H1 (cell line): ENCODE data around the gene TMEM161A. TPM values are rescaled to one million over a fixed set of nuclear protein-coding genes. Genes with fewer than 3 reads are reported as not detected.

Experiments used
- CTCF ChIA-PET: fragments of 300-600 bp; sonication (Branson Sonifier 250); formaldehyde crosslinking; loops from one replicate; lab custom pipeline; 2021; ENCODE audit not compliant: partially characterized antibody; lab: Charles Lee
- POLR2A ChIA-PET: fragments of 300-600 bp; sonication (Branson Sonifier 250); formaldehyde crosslinking; loops from one replicate; lab custom pipeline; 2021; ENCODE audit warnings: inconsistent platforms; ENCODE audit not compliant: partially characterized antibody; lab: Charles Lee
- DNase-seq, 2 experiments: peaks; one replicate each; pipeline versions ENCODE4 v3.0.0 to v3.0.0-alpha.2; 2010 to 2022; ENCODE audit warnings: low spot score in 2 of 2, low read depth in 1 of 2, mixed read lengths in 1 of 2
- FAIRE-seq: peaks from 2 replicates; lab custom pipeline; 2011; peaks lifted over from hg19 to GRCh38; lab: Jason Lieb, UNC
- H2AFZ ChIP-seq: 2 replicates; pipeline ENCODE4 v1.8.1; 2012; ENCODE audit warnings: low read length, inconsistent platforms
- H2AK5ac ChIP-seq: 2 replicates; pipeline ENCODE4 v1.6.1; 2013; ENCODE audit warnings: low read depth, low read length
- H2BK120ac ChIP-seq: replicated peaks from 2 replicates; pipeline ENCODE3; 2013; ENCODE audit warnings: low read depth, low read length, inconsistent platforms
- H2BK12ac ChIP-seq: 2 replicates; pipeline ENCODE4 v1.6.1; 2013; ENCODE audit warnings: low read depth, low read length
- H2BK15ac ChIP-seq: 2 replicates; pipeline ENCODE4 v1.6.1; 2013; ENCODE audit warnings: low read length
- H2BK20ac ChIP-seq: 2 replicates; pipeline ENCODE4 v1.6.1; 2013; ENCODE audit warnings: low read length
- H2BK5ac ChIP-seq: 2 replicates; pipeline ENCODE4 v1.6.1; 2013; ENCODE audit warnings: low read depth, low read length
- H3K14ac ChIP-seq: 2 replicates; pipeline ENCODE4 v1.6.1; 2013; ENCODE audit warnings: inconsistent platforms; ENCODE audit not compliant: insufficient read length
- H3K18ac ChIP-seq: 2 replicates; pipeline ENCODE4 v1.6.1; 2013; ENCODE audit warnings: low read length; ENCODE audit errors: extremely low read depth
- H3K23ac ChIP-seq: 2 replicates; pipeline ENCODE4 v1.6.1; 2013; ENCODE audit warnings: inconsistent platforms; ENCODE audit not compliant: insufficient read length
- H3K23me2 ChIP-seq: 2 replicates; pipeline ENCODE4 v1.6.1; 2013; ENCODE audit warnings: low read depth, low read length
- H3K27ac ChIP-seq: 2 replicates; pipeline ENCODE4 v1.6.1; 2011; ENCODE audit warnings: low read depth, low read length, inconsistent platforms
- H3K27me3 ChIP-seq, 4 experiments: replicated peaks in 1 of 4; 1 replicate in 1 of 4; 2 replicates in 3 of 4; pipeline versions ENCODE4 v1.6.1 to v1.8.1; 2011 to 2013; ENCODE audit warnings: low read length in 3 of 4, mild to moderate bottlenecking in 3 of 4, inconsistent platforms in 2 of 4, mixed read lengths in 2 of 4, moderate library complexity in 1 of 4; ENCODE audit not compliant: control insufficient read depth in 3 of 4, insufficient read depth in 3 of 4; ENCODE audit errors: extremely low read depth in 1 of 4
- H3K36me3 ChIP-seq, 4 experiments: 2 replicates each; pipeline versions ENCODE4 v1.6.1 to v1.8.1; 2011 to 2013; ENCODE audit warnings: mild to moderate bottlenecking in 4 of 4, low read length in 3 of 4, moderate library complexity in 2 of 4, control low read depth in 1 of 4, inconsistent platforms in 1 of 4; ENCODE audit not compliant: insufficient read depth in 4 of 4, control insufficient read depth in 2 of 4
- H3K4ac ChIP-seq: replicated peaks from 2 replicates; pipeline ENCODE3; 2013; ENCODE audit warnings: low read length, low read depth, mixed read lengths, inconsistent platforms; ENCODE audit not compliant: insufficient read length
- H3K4me1 ChIP-seq, 4 experiments: replicated peaks in 1 of 4; 1 replicate in 1 of 4; 2 replicates in 3 of 4; pipeline versions ENCODE4 v1.6.1 to v1.8.1; 2011 to 2013; ENCODE audit warnings: low read length in 3 of 4, inconsistent platforms in 2 of 4, mixed read lengths in 1 of 4; ENCODE audit not compliant: insufficient read depth in 4 of 4, control insufficient read depth in 3 of 4
- H3K4me2 ChIP-seq, 2 experiments: 2 replicates each; pipeline versions ENCODE4 v1.6.1 to v1.8.1; 2011 to 2013; ENCODE audit warnings: low read depth in 2 of 2, low read length in 2 of 2, control low read depth in 1 of 2, inconsistent platforms in 1 of 2, mild to moderate bottlenecking in 1 of 2; ENCODE audit not compliant: insufficient read depth in 1 of 2
- H3K4me3 ChIP-seq, 4 experiments: fragments of 200-600, 300-600 bp in 1 of 4; sonication (generic), shearing (Covaris generic), sonication (Bioruptor Twin) in 1 of 4; 2 replicates each; pipeline versions ENCODE4 v1.5.1 to v1.8.1; 2011 to 2016; ENCODE audit warnings: low read length in 4 of 4, low read depth in 3 of 4, control low read depth in 2 of 4, inconsistent platforms in 2 of 4, mild to moderate bottlenecking in 2 of 4, mixed read lengths in 1 of 4, moderate library complexity in 1 of 4; ENCODE audit not compliant: insufficient read depth in 2 of 4; ENCODE audit errors: extremely low read depth in 1 of 4
- H3K56ac ChIP-seq: replicated peaks from 2 replicates; pipeline ENCODE3; 2013; ENCODE audit warnings: low read depth, mild to moderate bottlenecking, mixed read lengths, low read length, inconsistent platforms; ENCODE audit not compliant: insufficient read length
- H3K79me1 ChIP-seq: 2 replicates; pipeline ENCODE4 v1.6.1; 2013; ENCODE audit warnings: low read depth, low read length, control low read depth
- H3K79me2 ChIP-seq, 2 experiments: 2 replicates each; pipeline versions ENCODE4 v1.6.1 to v1.8.1; 2012 to 2013; ENCODE audit warnings: low read length in 2 of 2, mild to moderate bottlenecking in 2 of 2, inconsistent platforms in 1 of 2; ENCODE audit not compliant: insufficient read depth in 2 of 2, control insufficient read depth in 1 of 2
- H3K9ac ChIP-seq, 4 experiments: replicated peaks in 1 of 4; 1 replicate in 1 of 4; 2 replicates in 3 of 4; pipeline versions ENCODE4 v1.6.1 to v1.8.1; 2011 to 2013; ENCODE audit warnings: low read depth in 3 of 4, low read length in 3 of 4, control low read depth in 2 of 4, mild to moderate bottlenecking in 2 of 4, moderate library complexity in 2 of 4, inconsistent platforms in 1 of 4; ENCODE audit errors: extremely low read depth in 1 of 4
- H3K9me3 ChIP-seq, 2 experiments: 2 replicates each; pipeline versions ENCODE4 v1.6.1 to v1.8.1; 2012 to 2013; ENCODE audit warnings: mild to moderate bottlenecking in 2 of 2, moderate library complexity in 2 of 2, control low read depth in 1 of 2, inconsistent platforms in 1 of 2, low read depth in 1 of 2, low read length in 1 of 2, mixed read lengths in 1 of 2; ENCODE audit not compliant: insufficient read depth in 2 of 2
- H4K20me1 ChIP-seq, 2 experiments: replicated peaks in 1 of 2; 2 replicates each; pipeline versions ENCODE3 to v1.8.1; 2011 to 2013; ENCODE audit warnings: inconsistent platforms in 2 of 2, low read length in 2 of 2, mild to moderate bottlenecking in 1 of 2; ENCODE audit not compliant: insufficient read depth in 2 of 2, control insufficient read depth in 1 of 2
- H4K5ac ChIP-seq: 2 replicates; pipeline ENCODE4 v1.6.1; 2013; ENCODE audit warnings: low read length, low read depth, mixed read lengths, inconsistent platforms; ENCODE audit not compliant: insufficient read length
- H4K8ac ChIP-seq: 2 replicates; pipeline ENCODE4 v1.8.0; 2013; ENCODE audit warnings: mild to moderate bottlenecking, moderate library complexity, low read length, inconsistent platforms; ENCODE audit not compliant: insufficient read depth; ENCODE audit errors: extremely low read depth
- H4K91ac ChIP-seq: replicated peaks from 2 replicates; pipeline ENCODE3; 2013; ENCODE audit warnings: low read length, mixed read lengths, inconsistent platforms; ENCODE audit not compliant: insufficient read length
- CBX8 ChIP-seq: fragments of 300-800, 300-1000 bp; sonication (generic); IDR thresholded peaks from 2 replicates; pipeline ENCODE4 v1.7.1; 2016; ENCODE audit warnings: low read depth, low read length, borderline replicate concordance
- CEBPB ChIP-seq: IDR thresholded peaks from 2 replicates; pipeline ENCODE4 v1.6.1; 2012; ENCODE audit warnings: low read depth, low read length
- CREB1 ChIP-seq: IDR thresholded peaks from 2 replicates; pipeline ENCODE4 v1.6.1; 2012; ENCODE audit warnings: inconsistent platforms
- CTBP2 ChIP-seq: IDR thresholded peaks from 2 replicates; pipeline ENCODE4 v1.7.0; 2011; ENCODE audit warnings: borderline replicate concordance, mild to moderate bottlenecking, moderate library complexity, mixed read lengths, low read length; ENCODE audit not compliant: insufficient read depth, insufficient read length
- GTF2F1 ChIP-seq: IDR thresholded peaks from 2 replicates; pipeline ENCODE4 v1.6.1; 2012; ENCODE audit warnings: low read depth, low read length, improper control_type of control experiment, borderline replicate concordance
- NANOG ChIP-seq: IDR thresholded peaks from 2 replicates; pipeline ENCODE4 v1.6.1; 2011; ENCODE audit warnings: low read length, low read depth, mild to moderate bottlenecking, inconsistent platforms; ENCODE audit not compliant: insufficient read depth, poor library complexity, severe bottlenecking
- POLR2AphosphoS5 ChIP-seq: IDR thresholded peaks from 2 replicates; pipeline ENCODE4 v1.6.1; 2011; ENCODE audit warnings: low read depth, low read length
- RAD21 ChIP-seq, 2 experiments: IDR thresholded peaks in 1 of 2; conservative IDR thresholded peaks in 1 of 2; 2 replicates each; pipeline ENCODE4 v1.6.1; 2011; ENCODE audit warnings: low read depth in 2 of 2, low read length in 2 of 2, improper control_type of control experiment in 1 of 2, inconsistent platforms in 1 of 2, mild to moderate bottlenecking in 1 of 2, moderate library complexity in 1 of 2
- SIRT6 ChIP-seq: IDR thresholded peaks from one replicate; pipeline ENCODE4 v1.7.1; 2012; ENCODE audit warnings: low read length, inconsistent platforms
- TAF1 ChIP-seq: IDR thresholded peaks from 2 replicates; pipeline ENCODE4 v1.6.1; 2011; ENCODE audit warnings: mild to moderate bottlenecking, low read depth, low read length
- TCF12 ChIP-seq: IDR thresholded peaks from 2 replicates; pipeline ENCODE4 v1.6.1; 2011; ENCODE audit warnings: low read depth, mild to moderate bottlenecking, low read length
- WGBS, 2 experiments: shearing (Covaris generic) in 1 of 2; methylation state at CpG; one replicate each; pipeline versions ENCODE4 v1.1.6 to v1.1.7; 2013 to 2015; ENCODE audit warnings: low lambda C conversion rate in 2 of 2, mixed read lengths in 2 of 2, inconsistent platforms in 1 of 2, low coverage in 1 of 2, missing lambda C conversion rate in 1 of 2; ENCODE audit not compliant: insufficient replicate concordance in 2 of 2, insufficient coverage in 1 of 2, insufficient read length in 1 of 2; ENCODE audit errors: extremely low coverage in 1 of 2, missing lambda C conversion rate in 1 of 2; 5-methylcytosine and 5-hydroxymethylcytosine counted together
- polyA plus RNA-seq, 7 experiments: library from polyadenylated mRNA; depleted of rRNA in 3 of 7; stranded (reverse) in 5 of 7; unstranded in 2 of 7; fragments of >200 nt in 5 of 7; fragments of 200-250 nt in 2 of 7; gene quantifications; 1 replicate in 5 of 7; 2 replicates in 1 of 7; 4 replicates in 1 of 7; pipeline versions ENCODE4 v1.2.1 to v1.2.3, GENCODE V29; 2011 to 2013; ENCODE audit warnings: missing spikeins in 2 of 7, mixed read lengths in 2 of 7
- total RNA-seq: library from RNA; stranded (reverse); fragmentation: NEBNext Ultra II Directional; extraction: Animal tissue kit (Norgen Biotek cat#: 25700); gene quantifications from 2 replicates; pipeline ENCODE4 v1.2.1, GENCODE V29; 2021

Gene TMEM161A
- total and polyA plus RNA-seq, 2 of the 8 experiments (the other 6 are each of a cell fraction or from before 2014, with no cell fraction given) = 47.8 to 103 TPM

DNA sequence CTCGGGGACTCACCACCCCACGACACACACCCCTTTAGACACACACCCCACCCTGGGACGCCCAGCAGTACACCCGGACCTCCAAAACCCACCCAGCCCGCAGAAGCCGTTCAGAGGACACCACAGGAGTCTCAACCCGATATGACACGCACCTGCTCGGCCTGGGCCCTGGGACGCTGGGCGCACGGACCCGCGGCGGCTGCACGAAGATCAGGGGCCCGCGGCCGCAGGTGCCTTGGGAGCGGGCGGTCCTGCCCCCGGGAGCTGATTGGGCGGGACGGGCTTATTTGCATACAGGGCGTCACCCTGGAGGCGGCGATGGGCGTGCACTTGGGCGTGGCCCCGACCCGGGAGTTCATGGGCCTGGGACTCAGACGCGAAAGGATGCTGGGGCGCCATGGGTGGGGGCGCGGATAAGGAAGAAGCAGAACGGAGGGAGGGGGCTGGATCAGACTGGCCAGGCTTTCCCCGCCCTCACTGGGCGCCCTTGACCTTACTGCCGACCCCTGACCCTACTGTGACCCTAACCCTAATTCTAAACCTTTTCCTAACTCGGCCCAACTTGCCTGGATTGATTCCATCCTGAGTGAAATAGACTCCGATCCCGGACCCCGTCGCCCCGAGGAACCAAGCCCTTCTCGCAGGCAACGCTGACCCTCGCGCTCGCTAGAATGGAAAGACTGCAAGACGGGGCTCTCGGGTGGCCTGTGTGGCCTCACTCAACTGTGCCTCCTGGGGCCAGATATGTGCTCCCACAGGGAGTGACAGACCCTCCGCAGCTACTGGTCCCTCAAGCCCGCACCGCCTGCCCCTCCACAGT lies 32.0 kb upstream of the TMEM161A start, which contains the start of gene MEF2B:
Gene MEF2B, minus strand, starts transcription at position 211 of the 820 bp plus-strand sequence. CDS start 19,528 bp downstream, outside the sequence.
- ChIA-PET POLR2A (interaction anchor here (0.9 to 11.8 kb wide), 7 partner anchors 11 to 111 kb away, joined by 3 to 133 read pairs (median 5); no protein-coding TSS in a partner anchor), CTCF (interaction anchor here (0.6 to 7.1 kb wide), 7 partner anchors 10 to 1585 kb away, joined by 3 to 109 read pairs (median 4); no protein-coding TSS in a partner anchor)
- Histone ChIP-seq H3K9ac (peak within 1 kb of the TSS in 1 of 4 experiments; percentile 26; a peak in 1 of 7 replicates), H3K9me3 (no peaks in the 10 kb centered on the region), H3K4me1 (peaks cover 0 to 23% (median 11%) of the 10 kb centered on the region in 4 experiments; a peak in 6 of 7 replicates), H3K4me2 (peak within 1 kb of the TSS; percentile 70 to 81), H2BK20ac (no peak within 1 kb of the TSS), H3K23ac (no peak within 1 kb of the TSS), H3K79me2 (no peaks in the 10 kb centered on the region), H2BK15ac (no peak within 1 kb of the TSS), H4K20me1 (peaks cover 0 to 8% of the 10 kb centered on the region in 2 experiments), H3K56ac (no peak within 1 kb of the TSS), H3K4me3 (peak within 1 kb of the TSS; percentile 15 to 59 (median 28); a peak in 7 of 8 replicates), H2BK120ac (no peak within 1 kb of the TSS), H3K36me3 (no peaks in the 10 kb centered on the region; a peak in 1 of 8 replicates), H3K4ac (no peak within 1 kb of the TSS), H3K79me1 (no peaks in the 10 kb centered on the region), H2AFZ (no peak within 1 kb of the TSS), H4K91ac (no peak within 1 kb of the TSS), H4K5ac (no peak within 1 kb of the TSS), H2BK12ac (no peak within 1 kb of the TSS), H3K23me2 (peaks cover 7% of the 10 kb centered on the region; the same call in 1 of the 2 replicates), H3K27ac (no peak within 1 kb of the TSS), H3K18ac (no peak within 1 kb of the TSS; the same call in none of the 2 replicates), H2AK5ac (peak within 1 kb of the TSS; percentile 14), H4K8ac (no peak within 1 kb of the TSS; the same call in 1 of the 2 replicates), H2BK5ac (peak within 1 kb of the TSS; percentile 18; the same call in 1 of the 2 replicates), H3K14ac (no peak within 1 kb of the TSS), H3K27me3 (peaks cover 2 to 16% (median 11%) of the 10 kb centered on the region in 4 experiments)
- FAIRE-seq (no peak), DNase-seq (peak; percentile 59 to 96)
- 19% methylated on average over 52 of the region's 56 CpGs; no CpG with 5 or more reads in 1 of the 2 experiments for WGBS, 2 experiments
- TF ChIP-seq NANOG (peak; percentile 20), CBX8 (no peak), TAF1 (peak; percentile 28; the same call in 1 of the 2 replicates), POLR2AphosphoS5 (no peak), CEBPB (no peak), SIRT6 (no peak), GTF2F1 (no peak), RAD21 (IDR thresholded peaks at IDR 0.05 in 1 of 2, conservative IDR thresholded peaks at IDR 0.05 in 1 of 2; ENCODE audit: low read depth in 2 of 2, low read length in 2 of 2) (0 out of 4 replicates have a peak, but pooled peaks of 1 of the 2 experiments have one; percentile 4), TCF12 (no peak), CREB1 (peak; percentile 21; the same call in 1 of the 2 replicates), CTBP2 (no peak)
